GM18867 (cell line): ENCODE measurements around the gene NUP133.
"Not testable (repeated sequence)": the region's sequence is repeated elsewhere in the genome, so short reads cannot be mapped to it uniquely, and the experiment has no call there.

Experiments used
- ATAC-seq: cut with Tn5 transposase; IDR thresholded peaks from one replicate; pipeline ENCODE4 v1.9.1; 2021; ENCODE audit warnings: mild to moderate bottlenecking, moderate library complexity; ENCODE audit not compliant: unreplicated experiment

Gene NUP133

DNA sequence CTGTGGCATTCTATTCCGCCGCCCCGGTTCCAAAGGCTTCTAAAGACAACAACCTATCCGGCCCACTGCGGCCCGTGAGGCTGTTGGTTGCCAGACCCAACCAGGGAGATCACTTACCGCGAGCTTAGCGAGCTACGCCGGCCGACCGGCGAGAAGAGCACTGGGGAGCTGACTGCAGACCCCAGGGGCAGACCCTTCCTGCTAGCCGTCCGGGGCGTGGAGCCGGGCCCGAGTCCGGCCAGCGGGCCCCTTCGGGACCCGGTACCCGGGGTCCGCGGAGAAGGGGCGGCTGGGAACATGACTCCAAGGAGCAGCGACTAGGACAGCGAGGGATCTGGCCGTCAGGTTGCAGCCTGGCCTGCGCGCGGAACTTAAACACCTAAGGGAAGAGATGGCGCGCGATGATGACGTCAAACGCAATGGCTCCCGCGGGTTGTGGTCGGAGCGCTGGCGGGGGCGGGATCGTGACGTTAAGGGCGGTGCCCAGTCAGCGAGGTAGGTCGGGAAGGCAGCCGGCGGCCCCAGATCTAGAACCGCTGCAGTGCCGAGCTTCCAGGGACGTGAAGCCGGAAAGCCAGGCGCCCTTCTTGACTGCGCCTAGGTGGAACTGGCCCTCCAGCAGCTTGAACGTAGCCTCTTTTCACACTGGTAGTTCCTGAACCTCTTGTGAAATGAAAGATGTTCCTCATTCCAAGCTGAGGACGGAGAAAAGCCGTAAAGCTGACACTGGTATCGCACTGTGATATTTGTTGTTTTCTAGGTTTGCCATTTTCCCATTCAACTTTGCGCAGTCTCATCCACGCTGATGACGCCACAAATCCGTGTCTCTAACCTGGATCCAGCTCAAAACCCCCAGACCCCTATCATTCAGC is at the start of gene NUP133:
Gene NUP133 (minus strand): TSS at position 391 of the 872 bp plus-strand sequence. CDS start 92 bp downstream, at position 299.
- peak; percentile 96 for ATAC-seq

DNA sequence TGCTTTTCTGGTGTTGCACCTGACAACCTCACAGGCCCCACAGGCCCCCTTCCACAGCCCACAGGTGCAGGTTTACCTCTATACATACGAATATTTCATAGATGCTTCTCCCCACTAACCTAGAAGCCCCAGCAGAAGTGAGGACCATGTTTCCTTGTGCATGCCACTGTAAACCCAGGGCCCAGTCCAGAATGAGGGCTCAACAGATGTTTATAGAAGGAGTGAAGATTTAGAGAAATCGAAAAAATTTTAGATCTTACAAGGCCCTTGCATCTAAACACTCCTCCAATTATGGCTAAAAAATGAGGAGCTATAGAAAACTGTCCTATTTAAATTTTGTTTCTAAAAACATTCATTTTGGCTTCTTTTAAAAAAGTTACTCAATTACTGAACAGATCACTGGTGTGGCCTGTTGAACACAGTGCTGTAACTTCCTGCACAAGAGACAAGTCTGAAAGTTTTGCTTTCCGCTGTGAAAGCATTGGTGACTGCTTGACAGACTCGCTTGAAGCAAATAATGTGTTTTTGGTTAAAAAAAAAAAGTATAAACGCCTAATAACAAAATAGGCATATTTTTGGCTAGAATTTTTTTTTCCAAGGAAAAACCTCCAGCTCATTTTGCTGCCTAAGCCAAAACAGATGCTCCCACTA is 49.2 kb upstream of the NUP133 start:
- peak; percentile 20 for ATAC-seq

DNA sequence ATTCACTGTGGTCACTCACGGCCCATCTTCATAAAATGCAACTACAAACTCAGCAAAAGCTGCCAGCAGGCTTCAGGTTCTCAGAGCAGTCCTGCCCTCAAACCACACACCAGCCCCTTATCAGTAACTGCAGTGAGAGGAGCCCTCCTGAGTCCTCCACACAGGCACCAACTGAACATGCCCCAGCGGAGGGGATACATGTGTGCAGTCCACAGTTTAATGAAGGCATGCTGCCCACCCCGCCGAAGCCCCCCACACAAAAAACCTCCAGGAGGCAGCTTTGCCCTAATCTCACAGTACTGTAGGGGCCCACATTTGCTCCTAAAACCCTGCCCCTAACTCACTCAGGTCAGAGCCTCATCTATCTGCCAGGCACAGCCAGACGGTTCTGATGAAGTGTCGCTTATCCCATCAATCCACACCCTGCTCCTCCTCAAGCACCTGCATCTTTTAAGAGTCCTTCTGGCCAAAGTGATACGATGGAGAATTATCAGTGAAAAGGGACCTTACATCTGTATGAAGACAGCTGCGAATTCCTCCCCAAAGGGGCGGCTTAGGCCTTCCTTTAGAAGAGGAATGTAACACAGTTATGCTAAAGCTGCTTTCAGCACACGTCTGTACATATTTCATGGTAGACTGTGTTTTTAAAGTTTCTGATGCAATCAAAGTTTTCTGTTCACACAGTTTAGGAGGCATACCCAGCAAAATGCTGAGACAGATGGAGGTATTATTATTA is 46.9 kb upstream of the NUP133 start:
- no peak for ATAC-seq

DNA sequence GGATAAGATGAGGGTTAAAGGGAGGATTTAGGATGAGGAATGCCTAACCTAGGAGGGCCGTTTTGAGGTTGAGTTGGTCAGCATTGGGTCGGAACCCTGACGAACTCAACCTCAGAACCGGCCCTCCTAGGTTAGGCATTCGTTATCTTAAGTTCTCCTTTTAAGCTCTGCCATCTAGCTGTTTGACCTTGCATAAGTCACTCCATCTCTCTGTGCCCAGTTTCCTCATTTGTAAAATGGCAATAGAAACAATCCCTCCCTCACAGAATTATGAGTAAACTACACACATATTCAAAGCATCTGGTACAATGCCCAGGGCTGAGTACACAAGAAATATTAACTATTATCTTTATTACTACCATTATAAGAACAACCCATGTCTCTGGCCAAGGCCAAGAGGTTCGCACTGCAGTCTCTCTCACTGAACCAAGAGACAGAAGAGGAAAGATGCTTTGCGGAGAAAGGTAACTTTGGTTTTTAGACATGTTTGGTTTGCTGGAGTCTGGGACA is 45.5 kb upstream of the NUP133 start:
- no peak for ATAC-seq

DNA sequence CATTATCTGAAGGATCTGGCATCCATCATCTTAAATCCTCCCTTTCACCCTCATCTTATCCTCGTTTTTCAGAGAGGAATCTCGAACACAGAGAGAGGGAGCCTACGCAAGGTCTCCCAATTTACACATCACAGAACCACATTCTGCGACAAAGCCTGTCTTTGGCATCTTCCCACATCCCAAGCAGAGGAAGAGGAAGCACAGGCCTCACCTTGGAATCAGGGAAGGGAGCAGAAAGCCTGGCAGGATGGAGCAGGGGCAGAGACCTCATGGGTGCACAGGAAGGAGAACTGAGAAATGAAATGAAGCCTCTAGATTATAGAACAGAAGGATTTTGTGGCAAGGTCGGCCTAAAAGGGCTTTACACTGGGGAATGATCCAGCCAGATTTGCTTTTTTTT is 44.6 kb upstream of the NUP133 start:
- ATAC-seq: no peak

DNA sequence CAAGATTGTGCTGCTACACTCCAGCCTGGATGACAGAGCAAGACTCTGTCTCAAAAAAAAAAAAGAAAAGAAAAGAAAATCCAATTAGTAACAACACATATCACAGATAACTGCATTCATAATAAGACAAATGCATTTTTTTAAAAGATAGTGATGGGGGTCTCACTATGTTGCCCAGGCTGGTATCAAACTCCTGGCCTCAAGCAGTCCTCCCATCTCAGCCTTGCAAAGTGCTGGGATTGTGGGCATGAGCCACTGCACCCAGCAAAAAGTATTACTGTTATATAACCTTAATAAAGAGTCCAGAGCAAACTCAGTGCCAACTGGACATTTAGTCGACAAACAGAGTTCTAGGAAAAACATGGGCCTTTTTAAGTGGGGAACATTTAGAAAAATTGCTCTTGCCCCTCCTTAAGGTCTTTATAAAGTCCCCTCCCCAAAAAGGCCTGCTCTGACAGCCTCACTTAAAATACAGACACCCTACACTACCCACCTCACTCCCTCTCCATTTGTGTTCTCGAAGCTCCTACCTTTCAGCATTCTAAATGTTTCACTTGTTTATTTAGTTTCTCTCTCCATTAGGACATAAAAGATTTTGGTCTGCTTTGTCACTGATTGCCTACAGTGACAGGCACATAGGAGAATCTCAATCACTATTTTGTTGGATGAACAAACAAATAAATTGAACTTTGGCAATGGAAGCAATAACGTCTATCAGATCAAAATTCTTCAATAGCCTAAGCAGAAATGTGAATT is 42.8 kb upstream of the NUP133 start:
- no peak for ATAC-seq

DNA sequence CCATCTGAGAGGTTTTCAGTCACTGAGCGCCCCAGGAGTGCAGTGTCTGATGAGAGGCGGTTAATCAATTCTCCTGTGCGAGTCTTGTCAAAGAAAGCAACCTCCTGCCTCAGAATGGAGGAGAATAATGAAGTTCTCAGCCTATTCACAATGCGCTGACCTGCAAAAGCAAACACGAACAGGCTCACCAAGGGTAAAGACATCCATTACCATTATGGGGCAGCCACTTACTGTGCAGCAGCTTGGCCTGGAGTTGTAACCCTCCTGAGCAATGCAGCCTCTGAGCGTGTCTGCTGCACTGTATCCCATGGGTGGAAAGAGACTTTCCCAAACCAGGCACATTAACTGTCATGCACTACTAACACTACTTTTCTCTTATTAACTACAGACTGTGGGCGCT is 39.4 kb upstream of the NUP133 start:
- ATAC-seq: no peak

DNA sequence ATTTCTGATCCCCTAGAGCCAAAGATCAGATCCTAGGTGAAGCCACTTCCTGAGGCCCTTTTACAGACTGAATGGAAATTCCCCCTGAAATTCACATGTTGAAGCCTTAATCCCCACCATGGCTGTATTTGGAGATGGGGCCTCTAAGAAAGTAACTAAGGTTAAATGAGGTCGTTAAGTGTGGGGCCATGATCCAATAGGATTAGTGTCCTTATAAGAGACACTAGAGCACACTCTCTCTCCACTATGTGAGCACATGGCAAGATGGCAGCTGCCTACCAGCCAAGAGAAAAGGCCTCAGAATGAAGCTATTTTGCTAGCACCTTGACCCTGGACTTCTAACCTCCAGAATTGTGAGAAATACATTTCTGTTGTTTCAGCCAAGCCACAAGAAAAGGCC is 36.4 kb upstream of the NUP133 start:
- ATAC-seq: no peak

DNA sequence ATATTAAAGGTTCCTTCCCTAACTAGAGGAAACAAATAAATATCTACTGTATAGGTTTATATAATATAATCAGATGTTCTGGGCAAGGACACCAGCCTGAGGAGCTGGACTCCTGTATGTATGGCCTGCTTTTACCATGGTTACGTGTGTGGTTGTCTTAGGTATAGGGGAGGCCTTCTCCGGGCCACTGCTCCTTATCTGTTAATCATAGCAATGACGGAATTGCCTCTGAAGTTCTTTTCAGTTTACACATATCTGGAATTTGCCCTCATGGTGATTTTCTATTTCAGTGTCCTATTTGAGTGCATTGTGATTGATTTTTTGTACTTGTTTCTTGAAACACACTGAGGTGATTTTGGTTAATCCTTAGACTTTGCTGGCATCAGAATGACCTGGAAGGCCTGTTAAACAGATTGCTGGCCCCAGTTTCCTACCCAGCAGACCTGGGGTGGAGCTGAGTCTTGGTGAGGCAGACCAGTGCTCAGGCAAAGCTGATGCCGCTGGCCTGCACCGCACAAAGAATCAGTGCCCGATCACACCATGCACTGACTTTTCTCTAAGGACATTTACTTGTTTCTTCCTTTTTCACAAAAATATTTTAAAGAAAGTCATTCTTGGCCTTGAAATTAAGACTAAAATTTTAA is 31.8 kb upstream of the NUP133 start:
- ATAC-seq: no peak

DNA sequence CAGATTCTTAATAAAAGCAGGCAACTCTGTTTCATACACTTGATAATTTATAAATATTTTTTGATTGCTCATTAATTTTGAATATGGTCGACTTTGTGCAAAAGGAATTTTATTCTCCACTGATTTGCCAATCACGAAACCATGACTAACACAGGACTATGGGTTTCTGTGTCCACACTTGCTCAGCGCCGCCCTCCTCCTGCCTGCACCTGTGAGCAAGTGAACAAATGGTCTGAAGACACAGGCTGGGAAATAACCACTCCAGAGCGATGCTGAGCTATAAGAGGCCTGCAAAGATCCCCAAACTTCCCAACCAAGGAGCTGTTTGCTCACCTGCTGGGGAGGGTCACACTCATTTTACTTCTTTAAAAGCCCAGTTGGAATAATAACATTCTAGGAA is 30.8 kb upstream of the NUP133 start:
- no peak for ATAC-seq

DNA sequence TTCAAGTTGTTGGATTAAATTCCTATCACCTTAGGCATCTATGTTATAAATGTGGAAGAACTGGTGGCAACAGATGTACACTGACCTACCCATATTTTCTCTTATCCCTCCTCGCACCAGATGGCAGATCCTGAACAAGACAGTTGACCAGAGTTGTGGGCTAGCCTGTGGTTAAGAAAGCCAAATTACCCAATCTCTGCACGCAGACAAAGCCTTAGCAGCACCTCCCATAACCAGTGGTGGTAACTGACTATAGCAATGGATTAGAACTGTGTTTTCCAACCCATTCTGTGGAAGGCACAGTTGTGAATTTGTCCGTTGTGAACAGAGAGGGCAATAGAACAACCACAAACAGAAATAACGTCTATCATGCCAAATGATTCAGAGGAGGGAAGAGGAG is 29.8 kb upstream of the NUP133 start:
- no peak for ATAC-seq

DNA sequence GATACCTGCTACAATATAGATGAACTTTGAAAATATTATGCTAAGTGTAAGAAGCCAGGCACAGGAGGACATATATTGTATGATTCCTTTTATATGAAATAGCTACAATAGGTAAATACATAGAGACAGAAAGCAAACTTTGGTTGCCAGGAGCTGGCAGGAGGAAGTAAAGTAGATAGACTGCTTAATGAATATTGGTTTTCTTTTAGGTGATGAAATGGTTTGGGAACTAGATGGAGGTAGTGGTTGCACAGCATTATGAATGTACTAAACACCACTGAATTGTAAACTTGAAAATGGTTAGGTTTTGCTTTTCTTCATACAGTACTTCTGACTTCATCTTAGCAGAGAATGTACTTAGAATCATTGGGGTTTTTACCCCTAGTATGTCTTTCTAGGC is 28.8 kb upstream of the NUP133 start:
- ATAC-seq: no peak

DNA sequence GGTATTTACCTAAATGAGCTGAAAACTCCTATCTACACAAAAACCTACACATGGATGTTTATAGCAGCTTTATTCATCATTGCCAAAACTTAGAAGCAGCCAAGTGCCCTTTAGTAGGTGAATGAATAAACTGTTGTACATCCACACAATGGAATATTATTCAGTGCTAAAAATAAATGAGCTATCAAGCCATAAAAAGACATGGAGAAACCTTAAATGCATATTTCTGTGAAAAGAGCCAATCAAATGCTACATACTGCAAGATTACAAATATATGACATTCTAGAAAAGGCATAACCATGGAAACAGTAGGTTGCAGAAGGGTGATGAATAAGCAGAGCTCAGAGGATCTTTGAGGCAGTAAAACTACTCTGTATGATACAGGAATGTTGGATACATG is 27.1 kb upstream of the NUP133 start:
- no peak for ATAC-seq

DNA sequence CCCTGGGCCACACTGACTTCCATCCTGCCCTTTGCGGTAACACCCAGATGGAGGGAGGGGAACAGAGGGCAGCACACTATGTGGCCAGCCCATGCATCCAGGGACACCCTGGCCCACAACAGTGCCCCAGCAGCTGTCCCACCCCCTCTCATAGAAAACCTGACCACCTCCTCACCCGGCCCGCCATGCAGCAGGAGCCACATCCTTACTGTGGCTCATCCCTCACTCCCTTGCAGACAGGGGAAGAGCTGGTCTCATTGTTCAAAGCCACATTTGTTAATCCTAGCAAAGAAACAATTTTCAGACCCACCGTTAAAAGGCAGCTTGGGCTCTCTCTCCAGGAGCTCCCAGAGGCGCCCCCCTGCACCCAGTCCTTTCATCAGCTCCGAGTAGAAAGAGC is 23.2 kb upstream of the NUP133 start:
- ATAC-seq: no peak

DNA sequence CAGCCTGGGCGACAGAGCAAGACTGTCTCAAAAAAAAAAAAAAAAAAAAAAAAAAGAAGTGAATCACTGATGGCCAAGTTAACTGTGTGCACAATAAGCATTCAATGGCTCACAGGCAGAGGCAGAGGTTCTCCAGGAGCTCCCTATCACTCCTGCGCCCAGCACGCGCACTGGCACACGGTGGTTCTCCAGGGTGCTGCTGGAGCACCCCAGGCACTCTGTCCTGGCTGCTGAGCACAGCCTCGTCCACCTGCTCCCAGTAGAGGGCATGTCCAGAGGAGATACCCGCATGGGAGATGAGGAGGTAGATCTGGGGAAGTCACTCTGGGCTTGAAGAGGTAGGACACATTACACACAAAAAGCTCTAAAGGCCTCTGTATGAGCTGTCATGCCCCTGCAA is 21.5 kb upstream of the NUP133 start:
- ATAC-seq: no peak

DNA sequence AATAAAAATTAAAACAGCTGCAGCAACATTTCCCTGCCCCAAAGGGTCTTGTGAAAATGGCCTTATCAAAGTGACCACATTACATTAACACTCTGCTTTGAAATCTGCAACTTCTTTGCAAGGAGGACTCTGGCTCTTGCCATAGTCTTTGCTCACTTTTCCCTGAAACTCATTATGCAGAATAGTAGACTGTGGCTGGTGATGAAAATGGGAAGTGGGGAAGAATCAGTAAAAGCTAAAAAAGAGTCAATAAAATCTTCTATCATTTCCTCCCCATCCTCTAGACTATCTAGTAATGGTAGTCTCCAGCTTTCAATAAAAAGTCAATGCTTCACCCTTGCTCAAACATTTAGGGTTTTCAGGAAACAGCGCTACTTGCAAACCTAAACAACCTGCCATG is 18.6 kb upstream of the NUP133 start:
- no peak for ATAC-seq

DNA sequence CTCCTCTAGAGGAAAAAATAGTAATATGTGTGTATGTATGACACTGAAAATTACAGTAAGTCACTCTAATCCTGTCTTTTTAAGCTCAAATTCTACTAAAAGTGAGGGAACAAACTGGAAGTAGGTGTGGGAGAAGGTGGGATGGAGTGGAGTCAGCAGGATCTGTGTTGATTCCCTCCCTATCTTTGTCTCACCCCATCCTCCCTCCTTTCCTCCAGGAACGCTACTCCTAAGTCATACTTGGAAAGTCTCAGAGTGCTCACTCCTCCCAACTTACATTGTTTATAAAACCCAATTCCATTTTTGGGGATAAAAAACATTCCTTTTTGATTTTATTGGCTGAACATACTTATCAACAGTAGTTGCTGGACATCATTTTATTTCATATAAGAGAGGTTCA is 14.9 kb upstream of the NUP133 start:
- no peak for ATAC-seq

DNA sequence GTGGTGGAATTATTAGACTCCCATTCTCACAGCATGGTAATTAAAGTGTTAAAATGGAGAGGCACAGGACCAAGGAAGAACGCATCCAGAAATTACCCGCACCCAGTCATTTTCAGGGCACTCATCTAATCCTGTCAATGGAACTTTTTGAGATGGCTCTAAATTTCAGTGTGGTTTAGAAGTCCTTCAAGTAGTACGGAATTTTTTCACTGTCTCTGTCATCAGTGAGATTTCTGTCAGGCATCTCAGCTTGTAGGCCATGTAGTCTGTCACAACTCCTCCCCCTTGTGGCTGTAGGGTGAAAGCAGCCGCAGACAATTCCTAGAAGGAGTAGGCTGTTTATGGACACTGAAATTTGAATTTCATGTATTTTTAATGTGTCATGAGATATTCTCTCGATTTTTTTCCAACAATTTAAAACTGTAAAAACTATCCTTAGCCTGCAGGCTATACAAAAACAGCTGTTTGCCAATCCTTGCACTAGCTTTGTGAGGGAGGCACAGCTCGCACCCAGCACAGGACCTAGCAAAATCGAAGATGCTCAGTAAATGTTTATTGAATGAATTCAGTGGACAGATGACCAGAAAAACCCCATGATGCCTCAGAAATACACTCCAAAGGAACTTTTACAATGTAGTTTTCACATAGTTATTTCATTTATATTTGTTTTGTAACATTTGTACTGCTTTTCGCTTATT is 6.6 kb upstream of the NUP133 start:
- peak; percentile 70 for ATAC-seq

DNA sequence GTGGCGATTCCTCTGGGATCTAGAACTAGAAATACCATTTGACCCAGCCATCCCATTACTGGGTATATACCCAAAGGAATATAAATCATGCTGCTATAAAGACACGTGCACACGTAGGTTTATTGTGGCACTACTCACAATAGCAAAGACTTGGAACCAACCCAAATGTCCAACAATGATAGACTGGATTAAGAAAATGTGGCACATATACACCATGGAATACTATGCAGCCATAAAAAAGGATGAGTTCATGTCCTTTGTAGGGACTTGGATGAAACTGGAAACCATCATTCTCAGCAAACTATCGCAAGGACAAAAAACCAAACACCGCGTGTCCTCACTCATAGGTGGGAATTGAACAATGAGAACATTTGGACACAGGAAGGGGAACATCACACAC is 3.5 kb upstream of the NUP133 start:
- ATAC-seq: not testable (repeated sequence)

DNA sequence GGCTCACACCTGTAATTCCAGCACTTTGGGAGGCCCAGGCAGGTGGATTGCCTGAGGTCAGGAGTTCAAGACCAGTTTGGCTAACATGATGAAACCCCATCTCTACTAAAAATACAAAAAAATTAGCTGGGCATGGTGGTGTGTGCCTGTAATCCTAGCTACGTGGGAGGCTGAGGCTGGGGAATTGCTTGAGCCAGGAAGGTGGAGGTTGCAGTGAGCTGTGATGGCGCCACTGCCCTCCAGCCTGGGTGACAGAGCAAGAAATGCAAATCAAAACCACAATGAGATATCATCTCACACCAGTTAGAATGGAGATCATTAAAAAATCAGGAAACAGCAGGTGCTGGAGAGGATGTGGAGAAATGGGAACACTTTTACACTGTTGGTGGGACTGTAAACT is 3.1 kb upstream of the NUP133 start:
- not testable (repeated sequence) for ATAC-seq
